Upper lobe of left lung (tissue), 6 donors: ENCODE results near the gene GDPD2. TPM values are rescaled to one million over a fixed set of nuclear protein-coding genes. Genes with fewer than 3 reads are reported as not detected.

ENCODE experiments used
- ATAC-seq, 2 donors: fragments of 200-7000 bp; cut with Tn5 transposase; one replicate each; pipeline ENCODE4 v1.9.1; 2022; ENCODE audit warnings: mild to moderate bottlenecking in 2 of 2, moderate library complexity in 2 of 2; ENCODE audit not compliant: low FRiP score in 2 of 2
- DNase-seq, 2 donors: peaks; one replicate each; pipeline ENCODE4 v3.0.0-alpha.2; 2019 to 2020
- H3K27ac ChIP-seq, 4 donors: fragments of 200-600 bp; sonication (generic); one replicate each; pipeline ENCODE4 v1.5.1; 2016 to 2019
- H3K27me3 ChIP-seq, 4 donors: fragments of 200-600 bp; sonication (generic); one replicate each; pipeline ENCODE4 v1.5.1; 2017 to 2019
- H3K36me3 ChIP-seq, 4 donors: fragments of 200-600 bp; sonication (generic); one replicate each; pipeline ENCODE4 v1.5.1; 2016 to 2019
- H3K4me1 ChIP-seq, 4 donors: fragments of 200-600 bp; sonication (generic); one replicate each; pipeline ENCODE4 v1.5.1; 2018 to 2019
- H3K4me3 ChIP-seq, 4 donors: fragments of 200-600 bp; sonication (generic); one replicate each; pipeline ENCODE4 v1.5.1; 2017 to 2019; ENCODE audit warnings: mild to moderate bottlenecking in 2 of 4, moderate library complexity in 1 of 4
- H3K9me3 ChIP-seq, 4 donors: fragments of 200-600 bp; sonication (generic); one replicate each; pipeline ENCODE4 v1.5.1; 2018 to 2019
- EP300 ChIP-seq, 4 donors: sonication (generic); formaldehyde crosslinking; IDR thresholded peaks; one replicate each; pipeline ENCODE4 v1.5.1; 2017; ENCODE audit warnings: antibody characterized with exemption in 4 of 4, control low read depth in 2 of 4
- POLR2A ChIP-seq, 4 donors: fragments of 450-650 bp; IDR thresholded peaks; one replicate each; pipeline ENCODE4 v1.5.1; 2016 to 2017; ENCODE audit warnings: antibody characterized with exemption in 4 of 4, mild to moderate bottlenecking in 2 of 4
- POLR2AphosphoS5 ChIP-seq, 2 donors: sonication (generic); formaldehyde crosslinking; IDR thresholded peaks; one replicate each; pipeline ENCODE4 v1.5.1; 2017; ENCODE audit warnings: antibody characterized with exemption in 2 of 2
- WGBS, 2 donors: methylation state at CpG; one replicate each; pipeline ENCODE4 v1.1.5; 2017 to 2018; 5-methylcytosine and 5-hydroxymethylcytosine counted together
- total RNA-seq, 6 donors: library from RNA; depleted of rRNA in 4 of 6; stranded (reverse); fragments of >200 nt in 4 of 6; gene quantifications; one replicate each; pipeline versions ENCODE4 v1.1.0 to v1.2.1, GENCODE V29; 2016 to 2021
- TF ChIP-seq, protein P1 (sequence below), 6 experiments: fragments of 450-650 bp in 4 of 6; fragments of 200-600 bp in 2 of 6; sonication (generic) in 2 of 6; IDR thresholded peaks; one replicate each; pipeline ENCODE4 v1.5.1; 2016 to 2019; ENCODE audit warnings: antibody characterized with exemption in 6 of 6
- donor health status: DM: no; HTN: no; CAD: no; lungs with moderate emphysema.
- donor health status: DM: no; HTN: yes; CAD: no; lungs with severe emphysema.

The GDPD2 gene
- total RNA-seq, 6 donors from 2014 or later: not detected

GRCh38 chrX:70436343-70436742 lies 13.2 kb downstream of the GDPD2 start:
- no peak for DNase-seq

GRCh38 chrX:70437011-70437410 lies 13.9 kb downstream of the GDPD2 start:
- peaks cover 0 to 9% (median 0%) of the 10 kb centered on the region in 4 donors for H3K27me3 ChIP-seq
- H3K4me3 ChIP-seq: no peak overlapping the region
- WGBS, 2 donors: 39 to 42% methylated on average over 2 of the region's 2 CpGs
- ATAC-seq (no peak), DNase-seq (no peak)
- no peak overlapping the region for H3K27ac ChIP-seq
- H3K4me1 ChIP-seq: peaks cover 0 to 3% (median 0%) of the 10 kb centered on the region in 4 donors
- no peaks in the 10 kb centered on the region for H3K36me3 ChIP-seq
- H3K9me3 ChIP-seq: no peaks in the 10 kb centered on the region
- TF ChIP-seq POLR2AphosphoS5 (IDR thresholded peaks at IDR 0.05): no peak
- TF ChIP-seq, protein P1, sequence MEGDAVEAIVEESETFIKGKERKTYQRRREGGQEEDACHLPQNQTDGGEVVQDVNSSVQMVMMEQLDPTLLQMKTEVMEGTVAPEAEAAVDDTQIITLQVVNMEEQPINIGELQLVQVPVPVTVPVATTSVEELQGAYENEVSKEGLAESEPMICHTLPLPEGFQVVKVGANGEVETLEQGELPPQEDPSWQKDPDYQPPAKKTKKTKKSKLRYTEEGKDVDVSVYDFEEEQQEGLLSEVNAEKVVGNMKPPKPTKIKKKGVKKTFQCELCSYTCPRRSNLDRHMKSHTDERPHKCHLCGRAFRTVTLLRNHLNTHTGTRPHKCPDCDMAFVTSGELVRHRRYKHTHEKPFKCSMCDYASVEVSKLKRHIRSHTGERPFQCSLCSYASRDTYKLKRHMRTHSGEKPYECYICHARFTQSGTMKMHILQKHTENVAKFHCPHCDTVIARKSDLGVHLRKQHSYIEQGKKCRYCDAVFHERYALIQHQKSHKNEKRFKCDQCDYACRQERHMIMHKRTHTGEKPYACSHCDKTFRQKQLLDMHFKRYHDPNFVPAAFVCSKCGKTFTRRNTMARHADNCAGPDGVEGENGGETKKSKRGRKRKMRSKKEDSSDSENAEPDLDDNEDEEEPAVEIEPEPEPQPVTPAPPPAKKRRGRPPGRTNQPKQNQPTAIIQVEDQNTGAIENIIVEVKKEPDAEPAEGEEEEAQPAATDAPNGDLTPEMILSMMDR (IDR thresholded peaks at IDR 0.05): no peak
- TF ChIP-seq EP300 (IDR thresholded peaks at IDR 0.05): no peak
- TF ChIP-seq POLR2A (IDR thresholded peaks at IDR 0.05): no peak

More at GRCh38 chrX:70436343-70436742, 13.2 kb downstream of the GDPD2 start:
- TF ChIP-seq POLR2A (IDR thresholded peaks at IDR 0.05): no peak
- no peak for TF ChIP-seq POLR2AphosphoS5 (IDR thresholded peaks at IDR 0.05)
- TF ChIP-seq, protein P1 (IDR thresholded peaks at IDR 0.05): no peak
- no peak for TF ChIP-seq EP300 (IDR thresholded peaks at IDR 0.05)
- H3K4me3 ChIP-seq: no peak overlapping the region
- no peaks in the 10 kb centered on the region for H3K36me3 ChIP-seq
- no peak for ATAC-seq
- WGBS, 2 donors: 41 to 68% methylated on average over 4 to 16 of the region's 16 CpGs
- peaks cover 0 to 3% (median 0%) of the 10 kb centered on the region in 4 donors for H3K4me1 ChIP-seq
- no peak overlapping the region for H3K27ac ChIP-seq
- H3K9me3 ChIP-seq: no peaks in the 10 kb centered on the region
- peaks cover 0 to 9% (median 0%) of the 10 kb centered on the region in 4 donors for H3K27me3 ChIP-seq

GRCh38 chrX:70437921-70438665 lies 15.0 kb downstream of the GDPD2 start:
- H3K36me3 ChIP-seq: no peaks in the 10 kb centered on the region
- 63 to 81% methylated on average over 8 of the region's 8 CpGs for WGBS, 2 donors
- ATAC-seq: no peak

GRCh38 chrX:70439016-70439415 lies 15.9 kb downstream of the GDPD2 start:
- Histone ChIP-seq H3K27ac (no peak overlapping the region), H3K27me3 (peaks cover 0 to 11% (median 0%) of the 10 kb centered on the region in 4 donors), H3K4me3 (no peak overlapping the region), H3K36me3 (no peaks in the 10 kb centered on the region), H3K9me3 (no peaks in the 10 kb centered on the region), H3K4me1 (peaks cover 0 to 3% (median 0%) of the 10 kb centered on the region in 4 donors)
- 47 to 56% methylated on average over 1 of the region's 1 CpG for WGBS, 2 donors
- TF ChIP-seq POLR2AphosphoS5 (IDR thresholded peaks at IDR 0.05): no peak
- TF ChIP-seq EP300 (IDR thresholded peaks at IDR 0.05): no peak
- TF ChIP-seq POLR2A (IDR thresholded peaks at IDR 0.05): no peak
- TF ChIP-seq, protein P1 (IDR thresholded peaks at IDR 0.05): no peak
- ATAC-seq: no peak
- no peak for DNase-seq

More at GRCh38 chrX:70437921-70438665, 15.0 kb downstream of the GDPD2 start:
- no peak for DNase-seq
- H3K4me3 ChIP-seq: no peak overlapping the region
- TF ChIP-seq, protein P1 (IDR thresholded peaks at IDR 0.05): no peak
- TF ChIP-seq POLR2A (IDR thresholded peaks at IDR 0.05): no peak
- no peak overlapping the region for H3K27ac ChIP-seq
- H3K4me1 ChIP-seq: peaks cover 0 to 3% (median 0%) of the 10 kb centered on the region in 4 donors
- H3K27me3 ChIP-seq: peaks cover 0 to 9% (median 0%) of the 10 kb centered on the region in 4 donors
- no peaks in the 10 kb centered on the region for H3K9me3 ChIP-seq
